HG02884 (cell line): ENCODE measurements around the gene LMTK2.

Experiments
- ATAC-seq: cut with Tn5 transposase; IDR thresholded peaks from one replicate; pipeline ENCODE4 v1.9.1; 2021; ENCODE audit warnings: mild to moderate bottlenecking, moderate library complexity; ENCODE audit not compliant: unreplicated experiment

Gene LMTK2

DNA sequence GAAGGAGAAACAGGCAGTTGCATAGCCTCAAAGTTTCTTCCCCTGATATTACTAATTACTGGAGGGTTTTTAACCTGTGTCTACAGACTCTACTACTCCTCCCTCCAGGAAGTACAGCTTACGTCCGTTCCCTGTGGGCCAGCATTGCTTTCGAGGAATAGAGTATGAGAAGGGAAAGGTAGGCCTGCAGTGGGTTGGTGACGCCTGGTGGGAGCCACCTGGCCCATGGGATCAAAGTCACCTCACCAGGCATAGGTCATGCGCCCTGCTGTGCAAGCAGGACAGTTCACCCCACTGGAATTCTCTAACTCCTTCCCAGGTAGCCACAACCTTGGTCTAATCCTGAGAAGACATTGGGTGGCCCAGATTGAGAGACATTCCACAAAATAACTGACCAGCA, 29.8 kb downstream of the LMTK2 start:
- no peak for ATAC-seq

DNA sequence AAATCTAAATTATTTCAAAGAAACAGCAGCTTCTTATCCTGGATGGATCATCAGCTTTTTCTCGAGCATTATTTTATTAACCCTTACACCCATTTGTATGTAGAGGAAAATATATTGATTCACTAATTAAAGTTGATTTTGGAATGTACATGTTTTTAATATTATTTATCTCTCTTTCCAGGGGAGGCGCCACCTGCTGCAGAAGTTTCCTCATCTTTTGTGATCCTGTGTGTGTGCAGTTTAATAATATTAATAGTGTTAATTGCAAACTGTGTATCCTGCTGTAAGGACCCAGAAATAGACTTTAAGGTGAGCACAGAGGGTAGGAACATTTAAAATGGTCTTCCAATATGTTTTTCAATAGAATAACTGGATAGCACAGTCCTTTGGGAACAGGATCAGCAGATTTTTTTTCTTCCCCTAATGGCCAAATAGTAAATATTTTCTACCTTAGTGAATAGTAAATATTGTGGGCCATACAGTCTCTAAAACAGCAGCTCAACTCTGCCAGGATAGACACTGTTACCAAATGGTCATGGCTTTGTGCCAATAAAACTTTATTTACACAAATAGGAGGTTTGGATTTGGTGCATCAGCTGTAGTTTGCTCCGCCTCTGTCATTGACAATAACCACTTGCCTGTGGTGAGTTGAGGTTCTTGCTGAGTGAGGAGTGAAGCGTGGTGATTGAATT, 30.6 kb downstream of the LMTK2 start:
- ATAC-seq, result no peak

DNA sequence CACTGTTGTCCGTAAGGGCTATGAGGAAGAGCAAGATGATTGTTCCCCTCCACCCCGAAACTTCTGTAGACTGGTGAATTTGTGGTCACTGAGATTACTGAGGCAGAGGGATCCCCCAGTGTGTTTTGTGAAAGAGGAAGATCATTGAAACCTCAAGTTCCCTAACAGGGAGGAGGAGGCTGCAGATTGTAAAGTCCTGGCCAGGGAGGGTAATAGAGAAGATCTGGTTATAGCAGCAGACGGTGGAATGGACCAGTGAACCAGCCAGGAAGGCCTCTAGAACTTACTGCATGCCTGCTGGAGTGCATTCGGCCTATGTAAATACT, 31.1 kb downstream of the LMTK2 start:
- ATAC-seq, result peak; percentile 85

DNA sequence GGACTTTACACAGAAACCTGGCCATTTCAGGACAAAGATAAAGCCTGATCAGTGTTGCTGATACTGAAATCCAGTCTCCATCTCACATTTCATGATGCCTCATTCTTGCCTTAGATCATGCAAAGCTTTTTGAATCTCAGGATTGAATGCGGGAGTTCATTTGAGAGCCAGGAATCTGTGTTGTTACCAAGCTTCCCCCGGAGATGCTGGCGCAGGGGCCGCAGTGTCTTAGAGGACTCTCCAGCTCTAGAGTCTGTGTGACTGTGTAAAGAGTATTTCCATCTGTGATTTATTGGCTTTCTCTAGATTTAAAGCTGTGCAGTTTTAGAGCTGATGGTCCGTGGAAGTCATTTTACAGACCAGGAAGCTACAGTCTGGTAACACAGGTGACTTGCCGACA, 32.0 kb downstream of the LMTK2 start:
- no peak for ATAC-seq

DNA sequence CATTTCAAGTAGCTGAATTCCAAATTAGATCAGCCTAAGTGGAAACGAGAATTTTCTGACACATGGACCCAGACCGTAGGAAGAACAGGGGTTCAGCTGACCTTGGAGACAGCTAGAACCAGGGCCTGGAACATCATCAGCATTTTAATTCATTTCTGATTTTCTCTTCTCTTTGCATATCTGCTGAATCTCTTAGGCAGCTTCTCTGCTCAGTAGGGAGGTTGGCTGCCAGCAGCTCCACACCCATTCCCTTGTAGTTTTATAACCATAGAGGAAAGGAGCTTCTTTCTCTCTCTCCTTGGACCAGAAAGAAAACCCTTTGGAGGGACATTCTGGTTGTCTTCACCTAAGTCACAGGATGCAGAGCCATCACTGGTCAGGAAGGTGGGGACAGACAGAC, 36.0 kb downstream of the LMTK2 start:
- no peak for ATAC-seq

DNA sequence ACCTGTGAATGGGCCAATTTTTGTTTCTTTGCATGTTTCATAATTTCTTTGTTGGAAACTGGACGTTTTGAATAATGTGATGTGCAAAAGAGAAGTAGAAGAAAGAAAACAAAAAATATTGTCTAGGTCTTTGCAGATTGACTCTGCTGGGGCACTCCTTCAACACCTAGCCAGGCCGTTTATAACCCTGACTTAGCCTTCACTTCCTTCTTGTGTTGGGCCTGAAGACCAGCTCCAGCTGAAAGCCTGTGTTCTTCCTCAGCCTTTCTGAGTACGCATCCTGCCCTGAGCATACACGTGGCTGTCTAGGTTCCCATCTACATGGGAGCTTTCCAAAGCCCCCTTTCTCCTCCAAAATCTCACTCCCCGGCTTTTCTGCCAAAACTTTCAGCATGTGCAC, 41.9 kb downstream of the LMTK2 start:
- no peak for ATAC-seq

DNA sequence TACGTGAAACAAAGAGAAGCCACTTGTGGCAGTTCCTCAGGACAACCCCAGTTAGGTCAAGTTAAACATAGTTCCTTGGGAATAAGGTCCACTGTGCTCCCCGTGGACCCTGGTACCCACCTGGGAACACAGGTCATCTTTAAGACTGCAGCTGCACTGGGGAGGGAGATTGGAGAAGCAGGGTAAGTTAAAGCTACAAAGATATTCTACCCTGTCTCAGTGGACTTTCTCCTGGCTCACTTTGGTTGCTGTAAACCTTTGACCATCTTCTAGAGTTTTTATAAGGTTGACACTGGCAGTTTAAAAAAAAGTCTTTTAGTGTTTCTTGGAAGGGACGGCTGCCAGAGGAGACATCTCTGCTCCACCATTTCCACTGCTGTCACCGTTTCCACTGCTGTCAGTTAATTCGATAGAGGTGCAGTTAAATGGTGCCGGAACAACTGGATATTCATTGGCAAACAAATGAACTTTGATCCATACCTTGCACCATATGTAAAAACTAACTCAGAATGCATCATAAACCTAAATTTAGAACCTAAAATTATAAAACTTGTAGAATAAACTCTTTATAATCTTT, 42.5 kb downstream of the LMTK2 start:
- no peak for ATAC-seq

DNA sequence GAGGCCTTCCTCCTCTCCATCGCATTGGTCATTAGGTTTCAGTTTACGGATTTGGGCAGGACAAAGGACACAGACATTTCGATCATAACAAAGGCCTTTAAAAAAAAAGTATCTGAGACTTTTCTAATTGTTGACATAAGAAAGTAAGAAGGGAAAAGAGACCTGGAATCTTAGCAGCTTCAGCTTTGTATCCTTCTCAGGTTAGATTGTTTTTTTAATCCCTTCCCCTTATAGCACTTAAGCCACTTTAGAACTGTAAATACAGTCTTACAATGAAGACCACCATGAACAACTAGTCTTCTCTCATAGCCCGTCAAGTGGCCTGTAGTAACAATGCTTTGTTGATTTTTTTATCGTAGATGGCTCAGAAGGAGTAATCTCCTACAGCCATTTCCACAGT, 45.2 kb downstream of the LMTK2 start:
- no peak for ATAC-seq

DNA sequence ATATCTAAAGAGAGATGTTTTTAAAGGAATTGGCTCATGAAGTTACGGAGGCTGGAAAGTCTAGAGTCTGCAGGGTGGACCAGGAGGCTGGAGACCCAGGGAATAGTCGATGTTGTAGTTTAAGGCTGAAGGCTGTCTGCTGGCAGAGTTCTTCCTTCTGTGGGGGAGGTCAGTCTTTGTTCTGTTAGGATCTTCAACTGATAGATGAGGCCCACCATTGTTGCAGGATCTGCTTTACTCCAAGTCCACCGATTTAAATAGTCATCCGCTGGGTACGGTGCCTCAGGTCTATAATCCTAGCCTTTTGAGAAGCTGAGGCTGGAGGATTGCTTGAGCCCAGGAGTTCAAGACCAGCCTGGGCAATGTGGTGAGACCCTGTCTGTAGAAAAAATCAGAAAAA, 50.0 kb downstream of the LMTK2 start:
- ATAC-seq, result no peak

DNA sequence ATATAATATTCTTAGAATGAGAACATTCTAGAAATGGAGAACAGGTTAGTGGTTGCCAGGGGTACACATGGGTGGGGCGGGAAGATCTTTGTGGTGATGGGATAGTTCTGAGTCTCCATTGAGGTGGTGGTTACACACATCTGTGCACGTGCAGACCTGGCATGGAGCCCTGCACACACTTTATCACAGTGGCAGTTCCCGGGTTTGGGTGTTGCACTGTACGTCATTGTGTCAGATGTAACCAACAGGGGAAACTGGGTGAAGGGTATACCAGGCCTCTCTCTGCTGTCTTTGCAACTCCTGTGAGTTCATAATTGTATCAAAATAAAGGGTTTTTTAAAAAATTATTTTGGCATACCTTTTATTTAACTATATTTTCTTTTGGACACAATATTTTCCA, 51.1 kb downstream of the LMTK2 start:
- ATAC-seq, result no peak

DNA sequence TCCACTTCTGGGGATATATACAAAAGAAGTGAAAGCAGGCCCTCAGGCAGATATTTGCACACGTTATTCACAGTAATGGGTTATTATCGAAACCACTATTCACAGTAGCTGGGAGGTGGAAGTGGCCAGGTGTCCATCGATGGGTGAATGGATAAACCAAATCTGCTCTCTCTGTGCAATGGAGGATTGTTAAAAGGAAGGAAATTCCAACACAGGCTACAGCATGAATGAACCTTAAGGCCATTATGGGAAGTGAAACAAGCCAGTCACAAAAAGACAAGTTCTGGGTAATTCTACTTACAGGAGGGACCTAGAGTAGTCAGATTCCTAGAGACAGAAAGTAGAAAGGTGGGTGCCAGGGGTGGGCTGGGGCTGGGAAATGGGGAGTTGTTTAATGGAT, 56.1 kb downstream of the LMTK2 start:
- no peak for ATAC-seq

DNA sequence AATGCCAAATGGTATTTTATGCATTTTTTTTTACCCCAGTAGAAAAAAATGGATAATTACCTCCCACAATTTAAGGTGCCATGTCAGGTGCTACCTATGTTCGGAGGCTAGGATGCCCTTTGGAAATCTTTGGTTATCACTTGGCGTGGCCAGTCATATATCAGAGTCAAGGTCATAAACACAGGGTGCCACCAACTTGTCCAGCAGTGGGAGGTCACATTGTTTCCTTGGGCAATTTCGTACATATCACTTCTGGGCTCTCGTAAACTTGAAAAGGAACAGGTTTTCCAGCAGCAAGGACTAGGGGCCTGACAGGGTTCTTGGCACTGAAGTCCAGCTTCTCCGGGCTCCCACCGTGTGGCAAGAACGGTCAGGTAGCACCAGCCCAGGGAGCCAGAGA, 56.6 kb downstream of the LMTK2 start:
- ATAC-seq, result no peak

DNA sequence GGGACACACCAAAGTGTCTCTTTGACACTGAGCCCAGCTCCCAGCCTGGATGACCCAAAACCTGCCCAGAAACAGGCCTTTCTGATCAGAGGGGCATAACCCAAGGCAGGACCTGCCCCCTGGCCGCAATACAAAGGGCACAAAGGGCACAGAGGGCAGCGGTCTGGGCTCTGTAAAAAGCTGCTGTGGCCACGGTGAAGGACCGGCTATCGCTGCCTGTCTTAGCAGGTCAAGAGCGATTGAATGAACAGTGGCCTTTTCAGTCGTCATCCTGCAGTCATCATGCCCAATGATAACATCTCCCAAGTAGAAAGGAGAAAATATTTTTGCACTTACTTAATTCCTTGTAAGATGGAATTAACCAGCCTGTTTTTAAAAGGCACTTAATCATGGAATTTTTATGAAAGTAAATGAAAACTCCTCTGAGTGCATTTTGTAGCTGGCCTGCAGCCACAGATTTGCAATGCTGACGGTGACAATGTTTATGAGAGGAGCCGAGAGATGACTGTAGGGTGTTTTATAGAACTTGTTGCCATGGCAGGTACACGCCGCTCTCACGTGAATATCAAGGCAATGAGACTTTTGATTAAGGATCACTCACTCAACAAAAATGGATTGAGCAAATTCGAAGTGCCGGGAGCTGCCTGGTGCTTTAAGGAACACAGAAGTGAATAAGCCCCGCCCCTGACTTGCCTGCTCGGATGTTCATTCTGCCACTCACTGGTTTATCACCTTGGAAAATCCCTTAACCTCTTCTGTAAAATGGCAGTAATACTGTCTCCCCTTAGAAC, 57.2 kb downstream of the LMTK2 start:
- no peak for ATAC-seq

DNA sequence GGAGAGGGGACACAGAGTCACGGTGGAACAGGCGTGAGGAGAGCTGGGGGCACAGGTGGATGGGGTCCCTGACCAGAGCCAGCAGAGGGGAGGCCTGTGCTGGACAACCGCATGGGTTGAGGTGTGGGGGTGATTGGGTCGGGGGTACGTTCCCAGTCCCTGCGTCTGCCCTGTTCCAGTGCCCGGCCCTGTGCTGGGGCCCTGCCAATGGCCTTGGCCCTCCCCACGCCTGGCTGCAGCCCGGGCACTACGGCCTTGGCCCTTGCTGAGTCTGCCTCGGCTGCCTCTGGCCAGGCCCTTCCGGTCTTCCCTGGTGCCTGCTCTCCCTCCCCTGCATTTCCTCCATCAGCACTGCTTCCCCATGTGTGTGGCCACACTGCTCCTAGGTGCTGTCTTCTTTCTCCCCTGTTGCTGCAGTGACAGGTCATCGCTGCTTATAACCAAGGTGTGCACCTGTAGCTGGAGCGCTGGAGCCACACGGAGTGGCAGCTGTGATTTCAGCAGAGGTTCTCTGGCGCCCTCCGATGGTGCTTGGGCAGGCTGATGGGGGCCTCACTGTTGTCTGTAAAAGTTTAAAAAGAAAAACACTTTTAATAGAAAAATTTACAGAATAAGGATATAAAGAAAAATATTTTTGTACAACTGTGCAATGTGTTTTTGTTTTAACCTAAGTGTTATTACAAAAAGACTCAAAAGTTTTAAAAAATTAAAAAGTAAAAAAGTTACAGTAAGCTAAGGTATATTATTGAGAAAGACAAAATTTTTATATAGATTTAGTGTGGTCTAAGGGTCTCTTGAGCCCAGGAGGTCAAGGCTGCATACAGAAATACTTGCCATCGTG, 59.4 kb downstream of the LMTK2 start:
- no peak for ATAC-seq

DNA sequence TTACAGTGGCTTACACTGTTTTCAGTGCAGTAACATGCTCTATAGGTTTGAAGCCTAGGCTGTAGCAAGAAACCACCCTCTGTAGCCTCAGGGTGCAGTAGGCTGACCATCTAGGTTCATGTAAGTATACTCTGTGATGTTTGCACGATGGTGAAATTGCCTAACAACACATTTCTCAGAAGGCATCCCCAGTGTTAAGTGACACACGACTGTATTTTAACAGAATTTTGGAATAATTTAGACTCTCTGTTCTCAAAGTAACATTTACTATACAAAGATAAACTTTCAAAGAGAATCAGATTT, 60.0 kb downstream of the LMTK2 start:
- no peak for ATAC-seq

DNA sequence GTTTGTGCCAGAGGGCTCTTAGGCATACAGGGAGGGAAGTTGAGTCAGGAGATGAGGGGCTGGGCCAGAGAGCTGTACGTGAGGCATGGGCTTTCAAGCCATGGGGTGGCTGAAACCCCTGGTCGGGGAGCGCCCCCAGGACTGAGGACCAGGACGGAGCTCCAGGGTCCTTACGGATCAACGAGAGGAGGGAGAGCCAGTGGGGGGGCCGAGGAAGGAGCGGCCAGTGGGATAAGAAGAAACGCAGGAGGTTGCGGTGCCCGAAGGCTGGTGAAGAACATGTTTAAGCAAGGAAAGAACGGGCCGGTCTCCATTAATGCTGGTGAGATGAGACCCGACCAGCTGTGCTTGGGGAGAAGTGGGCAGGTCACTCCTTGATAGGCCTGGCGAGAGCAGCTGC, 61.0 kb downstream of the LMTK2 start:
- no peak for ATAC-seq

DNA sequence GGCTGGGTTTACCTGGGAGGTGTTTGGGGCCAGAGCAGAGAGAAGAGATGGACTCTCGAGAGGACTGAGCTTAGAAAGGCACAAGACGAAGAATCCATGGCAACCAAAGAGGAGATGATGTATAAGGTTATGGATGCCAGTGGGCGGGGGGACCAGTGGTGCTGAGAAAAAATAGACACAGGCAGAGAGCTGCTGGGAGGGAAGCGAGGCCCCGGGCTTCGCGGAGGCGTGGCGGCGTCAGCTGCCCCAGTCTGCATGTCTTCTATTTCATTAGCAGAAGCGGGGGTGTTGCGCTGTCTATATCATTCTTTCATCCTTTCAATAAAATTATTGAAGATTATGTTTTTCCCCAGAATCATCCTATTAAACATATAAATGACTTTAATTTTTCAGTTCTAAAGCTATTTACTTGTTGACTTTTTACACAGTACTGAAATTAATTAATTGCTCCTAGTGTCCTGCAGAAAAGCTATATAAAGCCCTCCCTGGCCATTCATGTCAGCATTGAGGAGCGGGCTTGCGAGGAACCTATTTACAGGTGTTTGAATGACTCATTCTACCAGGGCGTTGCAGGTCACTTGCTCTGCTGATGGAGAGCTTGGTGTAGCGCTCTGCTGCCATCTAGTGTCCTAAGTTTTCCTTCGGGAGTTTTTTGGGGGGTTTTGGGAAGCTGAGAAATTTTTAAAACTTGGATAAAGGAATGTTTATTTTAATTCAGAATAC, 61.7 kb downstream of the LMTK2 start:
- ATAC-seq, result peak; percentile 74

DNA sequence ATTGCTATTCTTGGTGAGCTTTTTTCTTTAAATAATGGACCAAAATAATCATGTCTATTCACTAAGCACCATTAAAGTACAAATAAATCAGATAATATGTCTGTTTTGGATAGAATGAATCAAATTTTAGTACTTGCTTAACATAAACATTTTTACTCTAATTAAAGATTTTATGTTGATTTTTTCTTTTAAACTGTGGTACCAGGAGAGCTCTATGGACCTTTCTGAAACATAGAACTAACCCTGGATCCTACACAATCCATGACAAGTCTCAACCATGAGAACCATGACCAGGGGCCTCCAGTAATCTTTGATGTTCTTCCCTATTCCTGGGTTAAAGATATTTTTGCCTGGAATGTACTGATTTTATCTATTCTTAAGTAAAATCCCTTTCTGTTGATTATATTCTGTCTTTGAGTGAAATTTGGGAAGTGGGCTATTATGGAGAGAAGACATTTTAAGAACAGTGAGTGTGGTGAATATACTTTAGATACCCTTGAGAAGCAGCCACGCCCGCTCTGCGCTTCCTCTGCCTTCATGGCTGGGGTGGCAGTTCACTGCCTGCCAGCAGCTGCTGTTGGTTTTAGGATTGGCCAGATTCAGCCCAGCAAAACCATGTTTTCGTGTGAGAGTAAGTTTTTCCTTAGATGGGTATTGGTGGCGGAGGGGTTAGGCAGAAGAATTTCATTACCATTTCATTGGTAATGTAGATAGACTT, 62.4 kb downstream of the LMTK2 start:
- ATAC-seq, result no peak

DNA sequence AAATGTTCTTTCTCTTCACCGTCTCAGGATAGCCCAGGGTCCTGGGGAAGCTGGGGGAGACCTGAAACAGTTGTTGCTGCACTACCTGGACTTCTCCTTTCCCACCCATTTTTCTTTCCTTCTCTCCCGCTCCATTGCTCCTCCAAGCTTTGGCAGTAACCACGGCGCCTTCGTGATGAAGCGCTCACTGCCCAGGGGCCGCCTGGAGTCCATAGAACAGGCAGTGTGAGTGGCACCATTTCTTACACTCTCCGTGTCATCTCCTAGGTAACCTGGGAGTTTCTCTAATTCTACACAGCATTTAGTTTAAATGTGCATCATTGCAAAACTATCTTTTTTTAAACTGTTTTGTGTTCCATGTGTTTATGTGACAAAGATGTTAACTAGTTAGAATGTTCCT, 64.3 kb downstream of the LMTK2 start:
- ATAC-seq, result no peak

DNA sequence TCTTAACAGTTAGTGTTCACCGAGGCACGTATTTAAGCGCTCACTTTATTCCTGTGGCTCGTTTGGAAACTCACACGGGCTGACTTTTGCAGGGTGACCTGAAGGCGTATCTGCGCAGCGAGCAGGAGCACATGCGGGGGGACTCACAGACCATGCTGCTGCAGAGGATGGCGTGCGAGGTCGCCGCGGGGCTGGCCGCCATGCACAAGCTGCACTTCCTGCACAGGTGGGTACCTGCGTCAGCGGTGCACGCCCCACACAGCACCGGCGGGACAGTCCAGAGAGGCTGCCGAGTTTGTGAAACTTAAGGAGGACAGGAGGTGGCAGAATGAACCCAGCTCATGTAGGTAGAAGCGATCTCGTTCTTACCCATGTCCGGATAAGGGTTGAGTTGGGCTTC, 64.8 kb downstream of the LMTK2 start:
- ATAC-seq, result no peak
